Measurements from ENCODE around the gene NIN. TPM values are rescaled to one million over a fixed set of nuclear protein-coding genes. Genes with fewer than 3 reads are reported as not detected.

NIN gene
- total RNA-seq, 4 donors from 2014 or later, result 22.3 to 25.5 (median 22.5) TPM

GRCh38 chr14:50825307-50825706, 5.7 kb downstream of the NIN start:
- H3K36me3 ChIP-seq, result no peaks in the 10 kb centered on the region
- DNase-seq, result no peak
- no peak overlapping the region for H3K4me3 ChIP-seq (replicated peaks in 1 of 3)
- H3K27ac ChIP-seq, result no peak overlapping the region
- no peaks in the 10 kb centered on the region for H3K27me3 ChIP-seq
- intact Hi-C loops (cut with DNase I), result no loop called here
- H3K4me1 ChIP-seq, result peaks cover 0 to 12% of the 10 kb centered on the region in 2 donors
- WGBS, 2 donors, result 100% methylated on average over 1 of the region's 1 CpG
- no peak for TF ChIP-seq POLR2A (IDR thresholded peaks at IDR 0.05)
- no peak for TF ChIP-seq CTCF (IDR thresholded peaks at IDR 0.05)
- H3K9me3 ChIP-seq, result no peaks in the 10 kb centered on the region

GRCh38 chr14:50823762-50824636, 7.0 kb downstream of the NIN start:
- Histone ChIP-seq H3K9me3 (no peaks in the 10 kb centered on the region), H3K27ac (no peak overlapping the region), H3K4me3 (replicated peaks in 1 of 3) (no peak overlapping the region), H3K27me3 (no peaks in the 10 kb centered on the region), H3K4me1 (peaks cover 0 to 6% of the 10 kb centered on the region in 2 donors), H3K36me3 (no peaks in the 10 kb centered on the region)
- DNase-seq, result no peak
- TF ChIP-seq POLR2A (IDR thresholded peaks at IDR 0.05) (no peak), CTCF (IDR thresholded peaks at IDR 0.05) (no peak)
- intact Hi-C loops (cut with DNase I), result no loop called here
- WGBS, 2 donors, result 79 to 87% methylated on average over 10 of the region's 10 CpGs

GRCh38 chr14:50823051-50823761, 7.8 kb downstream of the NIN start:
- WGBS, 2 donors, result 82 to 83% methylated on average over 11 of the region's 11 CpGs
- intact Hi-C loops (cut with DNase I), result no loop called here
- no peaks in the 10 kb centered on the region for H3K9me3 ChIP-seq

GRCh38 chr14:50822501-50823042, 8.4 kb downstream of the NIN start:
- WGBS, 2 donors, result 77 to 82% methylated on average over 11 of the region's 11 CpGs
- no peak for DNase-seq
- H3K4me3 ChIP-seq (replicated peaks in 1 of 3), result no peak overlapping the region
- no peak for TF ChIP-seq CTCF (IDR thresholded peaks at IDR 0.05)
- TF ChIP-seq POLR2A (IDR thresholded peaks at IDR 0.05), result no peak
- H3K9me3 ChIP-seq, result no peaks in the 10 kb centered on the region
- no peaks in the 10 kb centered on the region for H3K27me3 ChIP-seq
- intact Hi-C loops (cut with DNase I), result no loop called here
- no peak overlapping the region for H3K27ac ChIP-seq
- peaks cover 0 to 6% of the 10 kb centered on the region in 2 donors for H3K4me1 ChIP-seq
- no peaks in the 10 kb centered on the region for H3K36me3 ChIP-seq

More at GRCh38 chr14:50823051-50823761, 7.8 kb downstream of the NIN start:
- Histone ChIP-seq H3K27ac (no peak overlapping the region), H3K4me1 (peaks cover 0 to 6% of the 10 kb centered on the region in 2 donors), H3K27me3 (no peaks in the 10 kb centered on the region), H3K4me3 (replicated peaks in 1 of 3) (no peak overlapping the region), H3K36me3 (no peaks in the 10 kb centered on the region)
- no peak for DNase-seq
- TF ChIP-seq CTCF (IDR thresholded peaks at IDR 0.05) (no peak), POLR2A (IDR thresholded peaks at IDR 0.05) (no peak)
